NCI-H526 (cell line): ENCODE data around the gene RAB40B.

Source experiments
- DNase-seq, 2 experiments: peaks; one replicate each; lab custom pipeline; 2025; lab: John Stamatoyannopoulos, UW

The RAB40B gene

DNA sequence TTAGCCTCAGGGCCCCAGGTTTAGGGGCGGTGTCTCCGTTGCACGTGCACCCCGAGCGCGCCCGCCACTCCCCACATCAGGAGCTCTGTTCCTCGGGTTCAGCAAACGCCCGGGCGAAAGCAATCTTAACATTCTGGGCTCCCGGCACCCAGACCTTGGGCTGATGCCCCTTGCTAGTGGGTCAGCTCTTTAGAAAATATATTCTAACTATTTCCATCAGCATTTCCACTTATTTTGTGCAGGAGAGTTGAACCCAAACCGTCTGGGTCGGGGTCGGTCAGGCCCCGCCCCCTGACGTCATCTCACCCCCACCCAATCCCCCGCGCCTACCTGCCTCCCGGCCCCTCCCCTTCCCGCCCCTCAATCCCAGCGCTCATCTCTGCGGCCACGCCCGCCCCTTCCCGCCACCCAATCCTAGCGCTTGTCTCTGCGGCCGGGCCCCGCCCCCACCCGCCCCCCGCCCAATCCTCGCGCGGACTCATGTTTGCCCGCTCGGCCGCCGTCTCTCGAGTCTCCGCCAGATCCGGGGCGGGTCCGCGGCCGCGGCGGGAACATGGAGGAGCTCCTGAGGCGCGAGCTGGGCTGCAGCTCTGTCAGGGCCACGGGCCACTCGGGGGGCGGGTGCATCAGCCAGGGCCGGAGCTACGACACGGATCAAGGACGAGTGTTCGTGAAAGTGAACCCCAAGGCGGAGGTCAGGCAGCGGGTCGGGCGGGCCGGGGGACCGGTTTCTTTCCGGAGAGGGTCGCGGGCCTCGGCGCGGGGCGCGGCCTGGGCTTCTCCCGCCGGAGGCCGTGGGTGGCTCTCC lies 17.9 kb upstream of the RAB40B start, which contains the start of gene FN3KRP:
Gene FN3KRP (plus strand): TSS at position 504 of the 808 bp plus-strand sequence. CDS start 50 bp downstream, at position 554.
- DNase-seq, result peak; percentile 86 to 98

DNA sequence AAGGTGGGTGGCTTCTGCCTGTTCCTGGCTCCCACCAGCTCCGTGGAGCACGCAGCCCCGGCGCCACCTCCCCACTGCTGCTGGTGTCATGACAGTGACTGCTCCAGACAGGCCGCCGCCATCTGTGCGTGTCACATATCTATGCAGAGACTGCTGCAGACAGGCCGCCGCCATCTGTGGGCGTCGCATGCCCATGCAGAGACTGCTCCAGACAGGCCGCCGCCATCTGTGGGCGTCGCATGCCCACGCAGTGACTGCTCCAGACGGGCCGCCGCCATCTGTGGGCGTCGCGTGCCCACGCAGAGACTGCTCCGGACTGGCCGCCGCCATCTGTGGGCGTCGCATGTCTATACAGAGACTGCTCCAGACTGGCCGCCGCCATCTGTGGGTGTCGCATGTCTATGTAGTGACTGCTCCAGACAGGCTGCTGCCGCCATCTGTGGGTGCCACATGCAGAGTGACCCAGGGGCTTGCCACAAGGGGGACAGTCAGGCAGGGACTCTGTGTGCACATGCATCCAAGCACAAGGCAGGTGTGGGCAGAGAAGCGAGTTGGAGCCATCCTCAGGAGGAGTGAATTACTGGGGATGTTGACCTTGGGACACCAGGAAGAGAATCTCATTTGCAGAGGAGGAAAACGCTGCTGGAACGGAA lies 14.7 kb upstream of the RAB40B start:
- DNase-seq, result no peak

DNA sequence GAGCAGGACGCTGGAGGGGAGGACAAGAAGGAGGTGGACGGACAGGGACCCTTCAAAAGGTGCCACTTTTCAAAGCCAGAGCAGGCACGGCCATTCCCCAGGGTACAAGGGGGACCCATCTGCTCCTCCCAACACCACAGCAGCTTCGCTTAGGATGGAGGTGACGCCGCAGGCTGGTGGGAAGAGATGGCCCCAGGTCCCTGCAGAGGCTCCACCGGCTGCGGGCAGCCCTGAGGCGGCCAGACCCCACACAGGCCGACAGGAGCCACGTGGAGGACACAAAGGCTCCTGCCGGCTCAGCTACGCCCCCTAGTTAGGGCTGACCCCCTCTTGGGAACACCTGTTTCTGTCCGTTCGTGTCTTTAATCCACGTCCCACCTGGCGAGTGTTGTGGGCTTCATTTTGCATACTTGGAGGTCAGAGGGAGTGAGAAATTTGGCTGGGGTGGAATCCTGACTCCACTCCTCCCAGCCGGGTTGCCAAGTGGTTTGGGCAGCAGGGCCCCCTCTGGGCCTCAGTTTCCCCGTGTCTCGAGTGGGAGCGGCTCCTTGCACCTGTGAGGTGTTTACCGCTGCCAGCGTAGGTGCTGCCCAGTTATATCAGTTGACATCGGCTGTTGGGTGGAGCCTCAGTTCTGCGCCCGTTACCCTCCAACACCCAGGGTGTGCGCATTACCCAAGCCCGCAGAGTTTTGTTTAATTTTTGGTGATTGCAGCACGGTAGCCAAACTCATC lies 12.2 kb upstream of the RAB40B start:
- DNase-seq, result no peak

DNA sequence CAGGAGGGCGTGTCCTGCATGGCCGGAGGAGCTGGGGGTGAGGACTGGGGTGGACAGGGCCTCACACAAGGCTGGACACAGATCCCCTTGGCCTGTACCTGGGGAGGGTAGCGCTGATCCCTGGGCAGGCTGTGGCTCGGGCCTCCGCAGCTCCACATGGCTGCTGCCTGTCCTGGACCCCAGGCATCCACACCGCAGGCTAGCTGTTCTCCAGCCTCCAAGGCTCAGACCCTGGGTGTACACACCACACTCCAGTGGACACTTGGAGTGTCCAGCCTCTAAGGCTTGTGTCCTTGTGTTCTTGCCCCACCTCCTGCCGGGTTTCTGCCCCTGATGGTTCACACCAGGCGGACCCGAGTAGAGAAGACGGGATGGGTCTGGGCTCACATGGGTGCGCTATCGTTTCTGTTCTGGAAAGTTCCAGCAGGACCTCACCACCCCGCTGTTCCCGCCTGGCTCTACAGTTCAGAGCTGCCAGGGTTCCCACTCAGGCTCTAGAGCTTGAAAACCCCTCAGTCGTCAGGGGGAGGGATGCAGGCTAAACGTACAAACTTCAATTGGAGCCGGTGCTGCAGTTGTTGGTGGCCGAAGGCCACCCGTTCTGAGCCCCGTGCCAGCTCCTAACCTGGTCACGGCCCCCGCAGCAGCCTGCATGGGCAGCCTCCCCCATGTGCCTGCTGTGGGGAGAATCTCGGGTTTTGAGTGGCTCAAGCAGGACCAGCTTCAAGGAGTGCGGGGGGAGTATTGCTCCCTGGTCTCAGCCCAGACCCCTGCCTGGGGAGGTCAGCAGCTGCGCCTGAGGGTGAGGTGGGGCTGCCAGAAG lies 11.4 kb upstream of the RAB40B start:
- DNase-seq, result no peak

DNA sequence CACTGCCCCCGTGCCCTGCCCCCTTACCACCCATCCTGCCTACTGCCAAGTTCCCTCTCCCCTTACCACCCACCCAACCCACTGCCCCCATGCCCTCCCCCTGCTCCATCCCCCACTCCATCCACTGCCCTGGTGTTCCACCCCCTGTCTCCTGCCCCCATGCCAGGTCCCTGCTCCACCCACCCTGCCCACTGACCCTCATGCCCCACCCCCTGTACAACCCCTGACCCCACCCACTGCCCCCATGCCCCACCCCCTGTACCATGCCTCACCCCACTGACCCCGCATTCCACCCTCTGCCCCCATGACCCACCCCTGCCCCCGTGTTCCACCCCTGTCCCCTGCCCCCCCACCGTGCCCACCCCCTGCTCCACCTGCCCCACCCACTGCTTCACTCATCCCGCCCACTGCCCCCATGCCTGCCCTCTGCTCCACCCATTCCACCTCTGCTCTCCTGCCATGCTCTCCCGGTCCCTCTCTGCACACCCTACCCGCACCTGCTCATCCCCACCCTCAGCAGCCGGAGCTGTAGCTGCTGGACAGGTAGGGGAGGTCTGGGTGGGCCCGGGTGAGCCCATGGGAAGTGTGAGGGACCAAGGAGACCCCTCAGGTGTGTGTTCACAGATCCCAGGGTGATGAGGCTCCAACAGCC lies 10.7 kb upstream of the RAB40B start:
- peak in 1 of 2 experiments; percentile 26 for DNase-seq

DNA sequence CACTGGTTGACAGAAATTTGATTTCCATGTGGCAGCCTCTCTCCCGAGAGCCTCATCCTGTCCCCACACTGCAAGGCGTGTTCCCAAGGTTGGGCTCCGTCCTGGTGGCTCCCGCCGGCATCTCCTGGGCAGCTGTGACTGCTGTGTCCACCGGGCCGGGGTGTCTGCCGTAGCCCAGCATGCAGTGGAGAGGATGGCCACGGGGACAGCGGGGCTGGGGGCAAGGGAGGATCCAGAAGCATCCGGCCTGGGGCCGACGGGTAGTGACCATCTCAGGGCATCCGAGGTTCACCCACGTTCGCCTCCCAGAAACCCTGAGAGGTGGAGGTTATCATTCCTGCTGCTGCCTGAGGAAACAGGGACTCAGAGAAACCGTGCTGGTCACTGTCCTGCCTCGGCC lies 7.3 kb upstream of the RAB40B start:
- no peak for DNase-seq

DNA sequence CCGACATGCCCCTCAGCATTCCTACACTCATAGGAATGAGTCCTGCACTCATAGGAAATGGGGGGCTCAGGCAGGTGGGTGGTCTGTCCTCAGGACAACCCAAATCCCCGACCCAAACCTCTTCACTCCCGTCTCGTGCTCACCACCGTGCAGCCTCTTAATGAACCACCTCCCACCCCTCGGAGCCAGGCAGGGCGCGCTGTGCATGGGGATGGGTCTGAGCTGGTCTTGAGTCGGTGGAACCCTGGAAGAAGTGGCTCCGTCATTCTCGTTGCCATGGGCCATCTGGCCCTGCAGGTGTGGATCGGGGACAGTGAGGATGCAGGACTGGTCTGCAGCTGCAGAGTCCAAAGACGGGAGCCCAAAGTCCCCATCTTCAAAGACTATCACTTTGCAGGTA lies 6.4 kb upstream of the RAB40B start:
- no peak for DNase-seq

DNA sequence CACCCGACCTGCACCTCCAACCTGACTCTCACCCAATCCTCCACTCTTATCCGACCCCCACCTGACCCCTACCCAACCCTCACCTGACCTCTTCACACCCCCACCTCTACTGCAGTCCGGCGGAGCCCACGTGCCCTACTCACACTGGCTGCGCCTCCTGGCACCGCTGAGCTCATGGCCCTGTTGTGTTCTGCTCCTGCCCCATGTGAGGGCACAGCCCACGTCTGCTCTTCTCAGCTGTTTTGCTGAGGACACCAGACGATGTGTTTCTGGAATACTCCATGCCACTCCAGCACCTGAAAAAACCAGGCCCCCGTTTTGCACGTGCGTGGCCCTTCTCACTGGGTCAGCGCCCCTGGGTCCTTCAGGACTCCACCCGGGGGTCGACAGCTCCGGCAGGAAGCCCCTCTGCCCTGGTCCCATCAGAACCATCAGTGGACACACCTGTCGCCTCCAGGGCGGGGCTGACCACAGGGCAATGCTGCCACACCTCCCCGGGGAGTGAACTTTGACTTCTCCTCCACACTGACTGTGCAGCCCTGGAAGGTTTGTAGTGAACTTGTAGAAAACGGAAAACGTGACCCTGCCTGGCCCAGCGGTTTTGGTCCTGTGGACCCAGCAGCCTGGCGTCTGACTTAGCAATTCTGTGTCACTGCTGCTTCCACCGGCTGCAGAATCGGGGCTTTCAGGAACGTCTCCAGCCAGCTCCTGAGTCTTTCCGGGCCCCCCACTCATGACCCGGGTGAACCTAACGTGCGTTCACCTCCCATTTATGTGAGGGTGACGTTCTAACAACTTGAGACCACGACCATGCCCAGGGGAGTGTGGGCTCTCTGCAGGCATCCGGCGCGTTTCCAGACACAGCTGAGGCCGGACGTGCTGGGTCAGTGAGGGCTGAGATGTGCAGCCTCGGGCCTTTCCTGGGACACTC lies 5.7 kb upstream of the RAB40B start:
- no peak for DNase-seq

DNA sequence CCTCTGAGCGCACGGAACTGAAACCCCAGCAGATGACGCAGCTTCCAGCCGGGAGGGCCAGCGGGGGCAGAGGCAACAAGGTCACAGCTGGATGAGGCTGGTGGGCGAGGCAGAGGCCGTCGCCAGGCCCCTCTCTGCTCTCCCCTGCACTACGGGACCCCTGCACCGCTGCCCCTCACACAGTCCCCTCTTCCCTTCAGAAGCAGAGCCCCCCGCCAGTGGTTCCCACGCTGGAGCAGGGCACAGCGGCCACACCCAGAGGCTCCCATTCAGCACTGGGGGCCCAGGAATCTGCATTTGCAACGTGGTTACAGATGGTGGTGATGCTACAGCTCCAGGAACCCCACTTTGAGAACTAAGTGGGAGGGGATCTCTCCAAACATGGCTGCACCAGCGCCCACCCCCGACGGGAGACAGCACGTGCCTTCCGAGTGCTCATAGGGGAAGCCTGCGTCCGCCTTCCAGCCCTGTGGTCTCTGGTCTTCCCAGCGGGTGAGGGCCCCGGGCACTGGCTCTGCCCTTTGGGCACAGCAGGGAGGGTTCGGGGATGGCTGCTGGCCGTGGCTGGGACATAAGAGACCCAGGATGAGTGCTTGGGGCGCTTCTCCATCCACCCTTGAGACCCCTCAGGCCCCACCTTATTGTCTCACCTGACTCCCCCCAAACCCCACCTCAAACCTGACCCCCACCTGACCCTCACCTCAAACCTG lies 4.7 kb upstream of the RAB40B start:
- DNase-seq, result no peak

DNA sequence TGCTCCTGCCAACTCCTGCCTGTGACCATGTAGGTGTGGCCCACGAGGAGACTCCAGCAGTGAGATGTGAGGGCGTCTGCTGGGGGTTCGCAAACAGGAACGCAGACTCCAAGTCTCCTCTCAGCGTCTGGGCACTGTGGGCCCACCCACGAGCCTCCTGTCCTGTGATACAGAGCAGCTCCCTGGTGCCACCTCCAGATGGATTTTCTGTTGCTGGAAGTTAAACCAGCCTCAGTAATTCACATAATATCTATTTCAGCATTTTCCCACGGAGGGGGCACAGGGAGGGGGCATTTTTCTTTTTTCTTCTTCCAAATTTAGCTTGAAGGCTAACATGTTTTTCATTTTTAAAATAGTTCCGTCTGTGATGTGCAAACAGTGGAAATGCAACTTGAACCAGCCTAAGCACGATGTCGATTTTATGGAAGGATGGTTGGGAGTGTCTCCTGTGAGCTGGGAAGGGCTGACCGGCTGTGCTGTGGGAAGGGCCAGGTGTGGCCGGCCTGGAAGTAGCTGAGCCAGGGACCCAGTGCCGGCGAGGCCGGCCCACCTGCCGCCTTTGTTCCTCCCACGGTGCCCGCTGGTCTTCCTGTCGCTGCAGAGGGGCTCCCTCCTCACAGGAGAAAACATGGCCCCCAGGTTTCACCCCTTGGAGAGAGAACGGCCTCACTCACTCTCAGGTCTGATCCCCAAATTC lies 3.9 kb upstream of the RAB40B start:
- DNase-seq, result peak in 1 of 2 experiments; percentile 48

DNA sequence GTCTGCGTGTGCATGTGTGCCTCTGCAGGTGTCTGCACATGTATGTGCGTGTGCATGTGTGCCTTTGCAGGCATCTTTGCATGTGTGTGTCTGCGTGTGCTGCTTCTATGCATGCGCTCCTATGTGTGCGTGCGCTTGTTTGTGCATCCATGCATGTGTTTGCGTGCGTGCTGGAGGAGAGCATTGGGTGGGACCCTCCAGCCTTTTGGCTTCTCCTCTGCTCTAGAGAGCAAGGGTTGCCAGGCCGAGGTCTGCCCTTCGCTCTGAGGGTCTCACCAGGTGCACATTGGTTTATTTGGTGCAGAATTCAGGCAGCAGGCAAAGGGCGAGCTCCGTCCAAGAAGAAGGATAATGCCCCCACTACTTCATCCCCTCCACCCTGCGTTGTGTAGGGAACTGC lies 1.1 kb upstream of the RAB40B start:
- DNase-seq, result no peak

DNA sequence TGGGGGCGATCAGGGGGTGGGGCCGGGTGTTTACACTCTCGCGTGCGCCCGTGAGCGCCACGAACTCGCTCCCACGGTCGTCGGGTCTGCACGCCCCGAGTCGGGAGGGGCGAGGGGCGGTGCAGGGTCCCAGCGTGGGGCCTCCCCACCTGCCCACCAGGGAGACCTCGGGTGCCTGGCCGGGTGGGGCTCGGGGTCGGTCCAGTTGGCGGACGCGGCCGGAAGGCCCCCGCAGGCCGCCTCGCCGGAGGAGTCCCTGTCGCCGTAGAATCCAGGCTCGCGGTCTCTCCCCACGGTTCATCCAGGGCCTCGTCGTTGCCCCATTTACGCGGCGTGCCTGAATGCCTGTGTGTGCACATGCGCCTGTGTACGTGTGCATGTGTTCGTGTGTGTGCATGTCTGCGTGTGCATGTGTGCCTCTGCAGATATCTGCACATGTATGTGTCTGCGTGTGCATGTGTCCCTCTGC lies 510 bp upstream of the RAB40B start:
- DNase-seq, result peak in 1 of 2 experiments; percentile 76

DNA sequence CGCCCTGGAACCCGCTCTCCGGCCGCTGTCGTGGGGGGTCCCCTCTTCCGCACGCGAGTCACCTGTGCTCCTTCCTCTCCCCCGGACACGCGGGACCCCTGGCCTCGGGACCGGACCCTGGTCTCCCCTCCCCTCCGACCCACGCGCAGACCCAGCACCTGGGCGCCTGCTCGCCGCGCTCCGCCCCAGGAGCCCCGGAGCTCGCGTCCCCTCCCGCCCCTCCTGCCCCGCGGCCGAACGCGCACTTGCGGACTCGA lies 762 bp downstream of the RAB40B start:
- no peak for DNase-seq

DNA sequence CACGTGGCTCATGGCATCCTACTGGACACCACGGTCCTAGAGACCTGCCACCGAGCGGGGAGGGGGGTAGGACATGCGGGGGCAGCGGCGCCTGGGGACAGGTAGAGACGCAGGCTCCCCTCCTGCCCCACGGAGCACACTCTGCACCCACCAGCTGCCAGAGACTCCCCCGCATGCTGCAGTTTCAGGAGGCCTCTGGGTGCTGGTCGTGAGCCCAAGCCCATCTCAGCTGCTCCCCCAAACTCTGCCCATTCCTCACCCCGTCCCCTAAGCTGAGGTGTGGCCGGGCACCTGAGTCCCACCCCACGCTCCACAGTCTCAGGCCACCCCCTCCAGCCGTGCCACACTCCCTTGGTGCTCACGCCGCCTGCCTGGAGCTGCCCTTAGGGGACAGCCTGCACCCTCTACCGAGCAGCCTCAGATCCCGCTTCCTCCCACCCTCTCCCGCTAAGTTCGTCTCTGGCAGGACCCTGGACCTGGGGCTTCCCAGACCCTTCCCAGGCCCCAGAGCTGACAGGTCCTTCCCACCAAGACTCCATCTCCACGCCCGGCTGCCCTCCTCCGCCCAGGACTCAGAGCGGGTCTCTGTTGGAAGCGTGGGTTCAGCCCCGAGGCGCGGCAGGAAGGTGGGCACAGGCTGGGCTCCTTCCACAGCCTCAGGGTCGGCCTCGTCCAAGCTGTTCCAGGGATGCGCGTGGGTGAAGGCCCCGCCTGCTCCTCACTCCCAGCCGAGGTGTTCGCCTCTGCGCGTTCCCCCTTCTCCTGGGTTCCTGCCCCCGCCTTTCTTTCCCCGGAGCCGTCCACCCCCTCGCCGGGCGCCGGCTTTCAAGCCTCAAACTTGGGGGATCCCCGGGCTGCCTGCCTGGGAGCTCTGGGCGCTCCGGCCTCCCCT lies 1.3 kb downstream of the RAB40B start:
- DNase-seq, result peak in 1 of 2 experiments; percentile 50

DNA sequence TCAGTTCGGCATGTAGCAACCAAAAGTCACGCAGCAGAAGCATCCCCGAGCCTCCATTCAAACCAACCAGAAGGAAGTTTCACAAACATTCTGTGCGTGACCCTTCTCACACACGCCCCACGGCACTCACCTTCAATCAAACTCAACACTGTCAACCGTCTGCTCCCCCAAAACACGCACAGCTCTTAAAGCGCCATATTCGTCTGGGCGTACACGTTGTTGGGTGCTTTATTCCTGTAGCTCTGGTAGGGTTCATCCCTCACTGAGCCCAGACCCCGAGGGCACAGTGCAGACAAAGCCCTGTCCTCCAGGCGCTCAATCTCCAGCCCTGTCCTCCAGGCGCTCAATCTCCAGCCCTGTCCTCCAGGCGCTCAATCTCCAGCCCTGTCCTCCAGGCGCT lies 2.2 kb downstream of the RAB40B start:
- DNase-seq, result no peak

DNA sequence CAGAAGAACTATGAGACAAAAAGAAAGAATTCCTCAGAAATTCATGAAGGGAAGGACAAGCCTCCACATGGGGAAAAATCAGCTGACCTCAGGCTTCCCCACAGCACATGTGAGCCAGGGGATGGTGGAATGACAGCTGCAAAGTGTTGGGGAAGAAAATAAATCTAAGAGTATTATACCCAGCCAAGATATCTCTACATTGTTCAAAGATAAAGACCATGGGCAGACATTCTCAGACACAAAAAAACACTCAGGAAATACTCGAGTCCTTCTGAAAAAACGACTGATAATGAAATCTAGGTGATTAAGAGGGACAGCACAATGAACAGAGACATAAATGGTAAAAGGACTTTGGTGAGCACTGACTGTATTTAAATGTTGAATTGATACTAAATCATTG lies 3.9 kb downstream of the RAB40B start:
- DNase-seq, result no peak

DNA sequence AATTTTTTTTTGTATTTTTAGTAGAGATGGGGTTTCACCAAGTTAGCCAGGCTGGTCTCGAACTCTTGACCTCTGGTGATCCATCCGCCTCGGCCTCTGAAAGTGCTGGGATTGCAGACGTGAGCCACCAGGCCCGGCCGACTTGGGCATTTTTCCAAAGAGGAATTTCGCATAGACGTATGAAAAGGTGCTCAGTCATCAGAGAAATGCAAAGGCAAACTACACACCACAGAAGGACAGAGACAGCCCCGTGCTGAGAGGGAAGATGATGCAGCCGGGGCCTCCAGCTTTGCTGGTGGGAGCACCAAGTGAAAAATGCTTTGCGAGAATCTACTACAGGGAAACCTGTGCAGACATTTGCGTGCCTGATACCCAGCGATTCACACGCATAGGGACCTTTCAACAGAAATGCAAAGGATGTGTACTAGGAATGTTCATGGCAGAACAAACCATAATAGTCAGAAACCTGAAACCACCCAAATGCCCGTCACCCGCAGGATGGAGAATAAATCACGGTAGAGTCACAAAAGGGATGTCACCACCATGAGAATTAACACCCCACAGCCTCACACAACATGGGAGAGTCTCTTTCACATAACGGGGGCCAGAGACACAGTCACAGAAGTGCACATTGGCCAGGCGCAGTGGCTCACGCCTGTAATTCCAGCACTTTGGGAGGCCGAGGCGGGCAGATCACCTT lies 5.2 kb downstream of the RAB40B start:
- no peak for DNase-seq
